H1 (cell line): ENCODE measurements around the gene L3HYPDH. TPM values are rescaled to one million over a fixed set of nuclear protein-coding genes. Genes with fewer than 3 reads are reported as not detected.

Experiments used
- E2F6 ChIP-seq: IDR thresholded peaks from 2 replicates; pipeline ENCODE4 v1.6.1; 2012; ENCODE audit warnings: inconsistent platforms
- HDAC2 ChIP-seq, 2 experiments: fragments of 300-600 bp in 1 of 2; sonication (generic) in 1 of 2; IDR thresholded peaks; 2 replicates each; pipeline ENCODE4 v1.6.1; 2011 to 2012; ENCODE audit warnings: low read depth in 2 of 2, low read length in 2 of 2, mild to moderate bottlenecking in 2 of 2, moderate library complexity in 2 of 2, borderline replicate concordance in 1 of 2, inconsistent platforms in 1 of 2
- RAD21 ChIP-seq, 2 experiments: IDR thresholded peaks in 1 of 2; conservative IDR thresholded peaks in 1 of 2; 2 replicates each; pipeline ENCODE4 v1.6.1; 2011; ENCODE audit warnings: low read depth in 2 of 2, low read length in 2 of 2, improper control_type of control experiment in 1 of 2, inconsistent platforms in 1 of 2, mild to moderate bottlenecking in 1 of 2, moderate library complexity in 1 of 2
- RNF2 ChIP-seq: fragments of 200-900, 300-1000 bp; sonication (generic); IDR thresholded peaks from 2 replicates; pipeline ENCODE4 v1.7.1; 2016; ENCODE audit warnings: borderline replicate concordance, low read depth, mild to moderate bottlenecking, antibody characterized with exemption, low read length; ENCODE audit not compliant: poor library complexity, severe bottlenecking; ENCODE audit errors: missing control alignments
- polyA plus RNA-seq, 7 experiments: library from polyadenylated mRNA; depleted of rRNA in 3 of 7; stranded (reverse) in 5 of 7; unstranded in 2 of 7; fragments of >200 nt in 5 of 7; fragments of 200-250 nt in 2 of 7; gene quantifications; 1 replicate in 5 of 7; 2 replicates in 1 of 7; 4 replicates in 1 of 7; pipeline versions ENCODE4 v1.2.1 to v1.2.3, GENCODE V29; 2011 to 2013; ENCODE audit warnings: missing spikeins in 2 of 7, mixed read lengths in 2 of 7
- total RNA-seq: library from RNA; stranded (reverse); fragmentation: NEBNext Ultra II Directional; extraction: Animal tissue kit (Norgen Biotek cat#: 25700); gene quantifications from 2 replicates; pipeline ENCODE4 v1.2.1, GENCODE V29; 2021

Gene L3HYPDH
- total and polyA plus RNA-seq, 2 of the 8 experiments (the other 6 are each of a cell fraction or from before 2014, with no cell fraction given) = 11.2 to 15.8 TPM

- TF ChIP-seq RNF2 = no peak
- peak; percentile 88 to 93 for TF ChIP-seq RAD21 (IDR thresholded peaks at IDR 0.05 in 1 of 2, conservative IDR thresholded peaks at IDR 0.05 in 1 of 2; ENCODE audit: low read depth in 2 of 2, low read length in 2 of 2)
- TF ChIP-seq E2F6 = no peak
- no peak for TF ChIP-seq HDAC2 (IDR thresholded peaks at IDR 0.05; ENCODE audit: borderline replicate concordance in 1 of 2, low read depth in 2 of 2, low read length in 2 of 2)
These were observed 23.0 kb upstream of the L3HYPDH start (continued) for GRCh38 chr14:59507063-59507751.
